SK-N-SH (cell line): Measurements from ENCODE around the gene DHPS. TPM values are rescaled to one million over a fixed set of nuclear protein-coding genes. Genes with fewer than 3 reads are reported as not detected.

Source experiments
- CTCF ChIA-PET: fragments of 300-600, 350-600 bp; formaldehyde crosslinking; extraction: SDS; loops from one replicate; lab custom pipeline; 2021; lab: Yijun Ruan, JAX
- POLR2A ChIA-PET: fragments of 350-600 bp; sonication (Branson Sonifier 250); formaldehyde crosslinking; extraction: SDS; loops from one replicate; lab custom pipeline; 2020; ENCODE audit warnings: antibody characterized with exemption, inconsistent platforms; lab: Yijun Ruan, JAX
- DNase-seq: peaks from one replicate; pipeline ENCODE4 v3.0.0; 2012
- H2AFZ ChIP-seq: fragments of 200-600 bp; sonication (generic); 2 replicates; pipeline ENCODE4 v1.8.1; 2016; ENCODE audit warnings: antibody characterized with exemption, mild to moderate bottlenecking, low read depth
- H3F3A ChIP-seq: fragments of 200-600 bp; sonication (generic); replicated peaks from 2 replicates; pipeline ENCODE3; 2016; ENCODE audit warnings: antibody characterized with exemption, mild to moderate bottlenecking; ENCODE audit not compliant: insufficient read depth
- H3K27ac ChIP-seq, 2 experiments: fragments of 200-500 bp in 1 of 2; fragments of 200-600 bp in 1 of 2; sonication (Bioruptor generic) in 1 of 2; sonication (generic), shearing (Covaris generic) in 1 of 2; 2 replicates each; pipeline versions ENCODE4 v1.5.1 to v1.6.1; 2014 to 2016; ENCODE audit warnings: low read depth in 2 of 2, inconsistent platforms in 1 of 2, low read length in 1 of 2, mild to moderate bottlenecking in 1 of 2, mixed read lengths in 1 of 2
- H3K27me3 ChIP-seq: fragments of 200-600 bp; sonication (generic), shearing (Covaris generic); 2 replicates; pipeline ENCODE4 v1.6.1; 2016; ENCODE audit warnings: mixed run types; ENCODE audit not compliant: insufficient read depth
- H3K36me3 ChIP-seq, 2 experiments: fragments of 200-500 bp in 1 of 2; fragments of 200-600 bp in 1 of 2; sonication (Bioruptor generic) in 1 of 2; sonication (generic) in 1 of 2; replicated peaks in 1 of 2; 2 replicates each; pipeline versions ENCODE3 to v1.5.1; 2014 to 2016; ENCODE audit warnings: low read length in 1 of 2, mild to moderate bottlenecking in 1 of 2; ENCODE audit not compliant: insufficient read depth in 2 of 2, control insufficient read depth in 1 of 2
- H3K4me1 ChIP-seq, 2 experiments: fragments of 200-500 bp in 1 of 2; fragments of 200-600 bp in 1 of 2; sonication (Bioruptor generic) in 1 of 2; sonication (generic), shearing (Covaris generic) in 1 of 2; 2 replicates each; pipeline versions ENCODE4 v1.5.1 to v1.6.1; 2014 to 2016; ENCODE audit warnings: low read depth in 1 of 2, low read length in 1 of 2, mixed run types in 1 of 2; ENCODE audit not compliant: insufficient read depth in 2 of 2, control insufficient read depth in 1 of 2
- H3K4me2 ChIP-seq: fragments of 200-600 bp; sonication (generic), shearing (Covaris generic); 2 replicates; pipeline ENCODE4 v1.6.1; 2017; ENCODE audit warnings: mixed run types
- H3K4me3 ChIP-seq, 2 experiments: fragments of 200-500 bp in 1 of 2; fragments of 200-600 bp in 1 of 2; sonication (Bioruptor generic) in 1 of 2; sonication (generic), shearing (Covaris generic) in 1 of 2; 2 replicates each; pipeline versions ENCODE4 v1.5.1 to v1.8.1; 2014 to 2016; ENCODE audit warnings: low read depth in 2 of 2, inconsistent platforms in 1 of 2, low read length in 1 of 2, mild to moderate bottlenecking in 1 of 2, mixed read lengths in 1 of 2, moderate library complexity in 1 of 2
- H3K79me2 ChIP-seq: fragments of 200-600 bp; sonication (generic); 2 replicates; pipeline ENCODE4 v1.8.1; 2017; ENCODE audit warnings: mild to moderate bottlenecking; ENCODE audit not compliant: insufficient read depth
- H3K9ac ChIP-seq: fragments of 200-600 bp; sonication (generic); 2 replicates; pipeline ENCODE4 v1.6.1; 2017; ENCODE audit warnings: mixed run types
- H3K9me2 ChIP-seq: fragments of 200-600 bp; sonication (generic); 2 replicates; pipeline ENCODE4 v1.6.1; 2017; ENCODE audit warnings: mixed run types
- H3K9me3 ChIP-seq: fragments of 200-600 bp; sonication (generic); 2 replicates; pipeline ENCODE4 v1.6.1; 2017; ENCODE audit warnings: mixed run types, mild to moderate bottlenecking, moderate library complexity
- H4K20me1 ChIP-seq: fragments of 200-600 bp; sonication (generic); 2 replicates; pipeline ENCODE4 v1.6.1; 2017; ENCODE audit warnings: mild to moderate bottlenecking, mixed run types; ENCODE audit not compliant: insufficient read depth
- CHD2 ChIP-seq: fragments of 150-350 bp; IDR thresholded peaks from 2 replicates; pipeline ENCODE4 v1.6.1; 2018; ENCODE audit warnings: low read length; ENCODE audit not compliant: partially characterized antibody
- ELF1 ChIP-seq: IDR thresholded peaks from 2 replicates; pipeline ENCODE4 v1.4.0; 2012
- EP300 ChIP-seq, 2 experiments: IDR thresholded peaks; 2 replicates each; pipeline versions ENCODE4 v1.4.0 to v1.6.1; 2012; ENCODE audit warnings: borderline replicate concordance in 1 of 2, low read depth in 1 of 2, low read length in 1 of 2
- EZH2phosphoT487 ChIP-seq: fragments of 200-600 bp; sonication (generic); IDR thresholded peaks from 2 replicates; pipeline ENCODE4 v1.6.1; 2017; ENCODE audit warnings: low read depth, mixed run types, mild to moderate bottlenecking, antibody characterized with exemption, moderate library complexity, borderline replicate concordance
- FOXJ3 ChIP-seq: sonication (generic); formaldehyde crosslinking; IDR thresholded peaks from 2 replicates; pipeline ENCODE4 v1.5.1; 2020; ENCODE audit warnings: mild to moderate bottlenecking, missing genetic modification reagents
- FOXM1 ChIP-seq: IDR thresholded peaks from 2 replicates; pipeline ENCODE4 v1.4.0; 2012; ENCODE audit warnings: low read depth, mild to moderate bottlenecking
- GATA2 ChIP-seq: sonication (generic); formaldehyde crosslinking; IDR thresholded peaks from 2 replicates; pipeline ENCODE4 v1.5.0; 2020; ENCODE audit warnings: mild to moderate bottlenecking, missing genetic modification reagents
- IRF3 ChIP-seq: fragments of 150-350 bp; IDR thresholded peaks from 2 replicates; pipeline ENCODE4 v1.6.1; 2016; ENCODE audit warnings: mild to moderate bottlenecking, low read depth, low read length
- JUND ChIP-seq: IDR thresholded peaks from 2 replicates; pipeline ENCODE4 v1.4.0; 2012
- MAX ChIP-seq: IDR thresholded peaks from 2 replicates; pipeline ENCODE4 v1.4.0; 2012; ENCODE audit warnings: low read depth
- MEF2A ChIP-seq: IDR thresholded peaks from 2 replicates; pipeline ENCODE4 v1.4.0; 2012; ENCODE audit warnings: low read depth, borderline replicate concordance
- MXI1 ChIP-seq: IDR thresholded peaks from 2 replicates; pipeline ENCODE4 v1.6.1; 2012; ENCODE audit warnings: mild to moderate bottlenecking, low read depth, low read length, improper control_type of control experiment
- NRF1 ChIP-seq: IDR thresholded peaks from 2 replicates; pipeline ENCODE4 v1.6.1; 2012; ENCODE audit warnings: low read depth, mild to moderate bottlenecking, low read length
- PBX3 ChIP-seq: IDR thresholded peaks from 2 replicates; pipeline ENCODE4; 2012
- POLR2AphosphoS5 ChIP-seq: IDR thresholded peaks from 2 replicates; pipeline ENCODE4 v1.6.1; 2012; ENCODE audit warnings: low read depth, low read length
- RAD21 ChIP-seq: IDR thresholded peaks from 2 replicates; pipeline ENCODE4 v1.6.1; 2012; ENCODE audit warnings: mild to moderate bottlenecking, low read length
- RCOR1 ChIP-seq: fragments of 150-350 bp; IDR thresholded peaks from 2 replicates; pipeline ENCODE4 v1.6.1; 2017; ENCODE audit warnings: antibody characterized with exemption, low read length
- REST ChIP-seq: IDR thresholded peaks from 2 replicates; pipeline ENCODE4 v1.6.1; 2012; ENCODE audit warnings: mild to moderate bottlenecking, low read depth, low read length, moderate library complexity
- RFX5 ChIP-seq: IDR thresholded peaks from 2 replicates; pipeline ENCODE4 v1.6.1; 2012; ENCODE audit warnings: mild to moderate bottlenecking, improper control_type of control experiment, low read length
- RXRA ChIP-seq: IDR thresholded peaks from 2 replicates; pipeline ENCODE4 v1.4.0; 2012; ENCODE audit warnings: low read depth, mild to moderate bottlenecking, borderline replicate concordance
- TCF12 ChIP-seq: IDR thresholded peaks from 2 replicates; pipeline ENCODE4 v1.4.0; 2012
- USF1 ChIP-seq: IDR thresholded peaks from 2 replicates; pipeline ENCODE4 v1.4.0; 2012; ENCODE audit warnings: low read depth, borderline replicate concordance
- ZBTB33 ChIP-seq: IDR thresholded peaks from 2 replicates; pipeline ENCODE4 v1.4.0; 2012; ENCODE audit warnings: low read depth, borderline replicate concordance
- WGBS: methylation state at CpG from one replicate; pipeline ENCODE4 v1.1.6; 2017; ENCODE audit warnings: low lambda C conversion rate; 5-methylcytosine and 5-hydroxymethylcytosine counted together
- polyA plus RNA-seq, 3 experiments: library from polyadenylated mRNA; depleted of rRNA; stranded (reverse); fragments of >200 nt; gene quantifications; 2 replicates each; pipeline ENCODE4 v1.2.3, GENCODE V29; 2012

The DHPS gene
- 179 and 192 TPM in 2 replicates for polyA plus RNA-seq (2012; rRNA removed)
- 123 and 143 TPM in 2 replicates for polyA plus RNA-seq (2012; cell fraction: cytosol; rRNA removed)
- 333 and 391 TPM in 2 replicates for polyA plus RNA-seq (2012; cell fraction: nucleus; rRNA removed)

- no peaks in the 10 kb centered on the region for H3K27me3 ChIP-seq
- peaks cover 22% of the 10 kb centered on the region; the same call in 1 of the 2 replicates for H3K79me2 ChIP-seq
- peak within 1 kb of the TSS; percentile 96 to 100 for H3K27ac ChIP-seq
- peak within 1 kb of the TSS; percentile 100 for H3K9ac ChIP-seq
- peak within 1 kb of the TSS; percentile 76 to 94 for H3K4me3 ChIP-seq
- peak; percentile 90 for DNase-seq
- ChIA-PET CTCF (interaction anchor here (1.4 to 3.1 kb wide), 4 partner anchors 9 to 117 kb away, joined by 3 to 21 read pairs (median 10); partner anchors contain the start of genes MAN2B1 and WDR83), POLR2A (interaction anchor here (0.6 to 1.8 kb wide), 7 partner anchors 12 to 149 kb away, joined by 3 to 6 read pairs (median 3); partner anchors contain the start of genes FBXW9 and JUNB)
- peaks cover 13% of the 10 kb centered on the region for H3F3A ChIP-seq
- no peaks in the 10 kb centered on the region for H3K9me3 ChIP-seq
- H4K20me1 ChIP-seq = peaks cover 7% of the 10 kb centered on the region
- H3K4me1 ChIP-seq = peaks cover 0 to 4% of the 10 kb centered on the region in 2 experiments; a peak in 1 of 4 replicates
- H3K36me3 ChIP-seq = peaks cover 18 to 33% of the 10 kb centered on the region in 2 experiments
- no peaks in the 10 kb centered on the region for H3K9me2 ChIP-seq
- WGBS = under 1% methylated on average over 66 of the region's 68 CpGs
- H2AFZ ChIP-seq = peak within 1 kb of the TSS; percentile 93
- H3K4me2 ChIP-seq = peak within 1 kb of the TSS; percentile 99
- TF ChIP-seq PBX3 (peak; percentile 55), CHD2 (peak; percentile 86), FOXJ3 (CRISPR knock-in tag) (no peak), MEF2A (no peak), RCOR1 (no peak), RXRA (no peak), RFX5 (no peak), ZBTB33 (peak; percentile 86), MXI1 (peak; percentile 74), NRF1 (peak; percentile 20; the same call in 1 of the 2 replicates), ELF1 (peak; percentile 83), JUND (no peak), FOXM1 (no peak), GATA2 (no peak), USF1 (peak; percentile 93), REST (no peak), IRF3 (no peak), RAD21 (no peak), MAX (peak; percentile 65), EZH2phosphoT487 (no peak), TCF12 (no peak; the same call in 1 of the 2 replicates), EP300 (IDR thresholded peaks at IDR 0.05; ENCODE audit: borderline replicate concordance in 1 of 2, low read depth in 1 of 2, low read length in 1 of 2) (0 out of 4 replicates have a peak, but pooled peaks of 1 of the 2 experiments have one; percentile 12), POLR2AphosphoS5 (peak; percentile 68)
These were observed at the start of gene DHPS for GRCh38 chr19:12681074-12681987. DHPS (minus strand) TSS chr19:12681880; CDS start chr19:12681766, 114 bp downstream.
